ENCODE data around the gene EXOC4.

DNA sequence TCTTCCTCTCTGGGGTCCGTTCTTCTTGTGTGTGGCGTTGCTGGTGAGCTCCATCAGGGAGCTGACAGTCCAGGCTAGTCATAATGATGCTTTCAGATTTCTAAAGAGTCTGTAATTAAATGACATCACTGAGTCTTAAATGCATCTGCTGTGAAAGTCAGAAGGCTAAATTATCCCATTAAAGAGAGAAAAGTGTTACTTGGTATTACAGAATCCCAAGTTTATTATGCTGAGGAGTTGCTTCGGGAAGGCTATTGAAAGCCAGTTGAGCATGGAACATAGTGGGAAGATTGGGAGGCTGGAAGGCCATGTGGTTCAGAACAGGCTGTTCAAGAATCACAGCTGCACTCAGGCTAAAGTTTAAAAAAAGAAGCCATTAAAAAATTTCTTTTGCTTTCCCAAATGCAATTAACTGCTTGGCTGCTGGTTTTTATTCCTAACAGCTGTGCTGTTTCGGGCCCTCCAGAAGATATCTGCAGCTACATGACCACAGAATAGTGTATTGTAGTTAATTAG is 531.7 kb downstream of the EXOC4 start:
- TF ChIP-seq POLR2A (IDR thresholded peaks at IDR 0.05) = no peak
- TF ChIP-seq, protein P1, sequence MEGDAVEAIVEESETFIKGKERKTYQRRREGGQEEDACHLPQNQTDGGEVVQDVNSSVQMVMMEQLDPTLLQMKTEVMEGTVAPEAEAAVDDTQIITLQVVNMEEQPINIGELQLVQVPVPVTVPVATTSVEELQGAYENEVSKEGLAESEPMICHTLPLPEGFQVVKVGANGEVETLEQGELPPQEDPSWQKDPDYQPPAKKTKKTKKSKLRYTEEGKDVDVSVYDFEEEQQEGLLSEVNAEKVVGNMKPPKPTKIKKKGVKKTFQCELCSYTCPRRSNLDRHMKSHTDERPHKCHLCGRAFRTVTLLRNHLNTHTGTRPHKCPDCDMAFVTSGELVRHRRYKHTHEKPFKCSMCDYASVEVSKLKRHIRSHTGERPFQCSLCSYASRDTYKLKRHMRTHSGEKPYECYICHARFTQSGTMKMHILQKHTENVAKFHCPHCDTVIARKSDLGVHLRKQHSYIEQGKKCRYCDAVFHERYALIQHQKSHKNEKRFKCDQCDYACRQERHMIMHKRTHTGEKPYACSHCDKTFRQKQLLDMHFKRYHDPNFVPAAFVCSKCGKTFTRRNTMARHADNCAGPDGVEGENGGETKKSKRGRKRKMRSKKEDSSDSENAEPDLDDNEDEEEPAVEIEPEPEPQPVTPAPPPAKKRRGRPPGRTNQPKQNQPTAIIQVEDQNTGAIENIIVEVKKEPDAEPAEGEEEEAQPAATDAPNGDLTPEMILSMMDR (IDR thresholded peaks at IDR 0.05) = no peak
